GM18870 (cell line): Measurements from ENCODE around the gene PSMD8.
A peak's percentile ranks its signal among the peaks of the same experiment; 100 is the strongest.

Experiments used
- ATAC-seq: cut with Tn5 transposase; IDR thresholded peaks from one replicate; pipeline ENCODE4 v1.9.1; 2021; ENCODE audit warnings: moderate library complexity; ENCODE audit not compliant: unreplicated experiment

Gene PSMD8

DNA sequence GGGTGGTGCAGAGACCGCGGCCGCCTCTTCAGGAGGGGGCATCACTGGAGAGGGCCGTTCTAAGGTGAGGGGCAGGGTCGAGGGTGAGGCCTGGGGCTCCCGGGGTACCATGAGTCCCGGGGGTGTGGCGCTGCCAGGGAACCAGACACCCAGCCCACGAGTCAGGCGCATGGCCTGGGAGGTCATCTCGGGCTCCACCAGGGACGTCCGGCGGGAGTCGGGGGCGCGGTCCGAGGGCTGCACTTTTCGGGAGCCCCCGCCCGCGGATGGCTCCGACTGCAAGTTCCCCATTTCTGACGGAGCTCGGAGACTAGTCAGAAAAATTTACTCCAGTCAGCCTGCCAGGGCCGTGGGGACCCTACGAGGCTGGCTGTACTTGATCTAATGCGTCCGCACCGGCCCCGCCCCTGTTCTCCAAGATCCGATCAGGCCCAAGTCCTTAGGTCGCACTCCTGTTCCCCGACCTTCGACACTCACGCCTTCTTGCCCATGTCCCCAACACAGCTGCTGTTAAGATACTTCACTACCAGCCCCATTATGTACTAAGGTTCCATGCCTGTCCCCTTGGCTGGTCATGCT is 12.7 kb downstream of the PSMD8 start:
- ATAC-seq = no peak

DNA sequence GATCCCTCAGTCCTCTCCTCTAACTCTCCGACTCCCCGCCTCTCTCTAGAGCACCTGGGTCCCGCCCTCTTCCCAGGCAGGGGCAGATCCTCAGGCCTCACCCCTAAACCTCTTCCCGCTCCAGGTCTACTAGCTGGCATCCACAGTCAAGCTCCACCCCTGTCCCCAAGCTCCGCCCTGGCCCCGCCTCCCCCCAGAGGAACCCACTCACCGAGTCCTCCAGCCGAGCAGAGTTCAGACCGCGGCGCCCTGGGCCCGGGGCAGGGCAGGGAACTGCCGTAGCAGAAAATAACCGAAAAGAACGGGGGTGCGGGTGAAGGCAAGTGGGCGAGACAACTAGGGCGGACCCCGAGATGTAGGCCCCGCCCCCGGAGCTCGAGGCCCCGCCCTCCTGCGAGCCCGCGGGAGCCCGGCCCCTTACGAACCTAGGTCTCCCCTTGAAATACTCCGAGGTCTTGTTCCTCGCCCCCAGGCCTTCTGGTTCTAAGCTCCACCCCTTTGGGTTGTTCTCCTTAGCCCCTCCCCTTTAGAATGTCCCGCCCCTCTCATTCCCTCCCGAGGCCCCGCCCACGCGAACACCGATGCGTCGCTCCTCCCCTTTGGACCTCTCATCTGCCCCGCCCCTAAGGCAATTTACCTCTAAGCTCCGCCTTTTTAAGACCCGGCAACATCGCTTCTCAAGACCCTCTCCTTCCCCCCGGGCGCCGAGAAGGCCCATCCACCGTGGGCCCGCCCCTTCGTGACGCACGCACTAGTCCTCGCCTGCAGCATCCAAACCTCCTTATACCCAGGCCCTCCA is 13.4 kb downstream of the PSMD8 start, which contains the start of gene GGN:
TSS of gene GGN (minus strand) at position 485 of the 799 bp plus-strand sequence. CDS start 773 bp downstream, outside the sequence.
- no peak for ATAC-seq

DNA sequence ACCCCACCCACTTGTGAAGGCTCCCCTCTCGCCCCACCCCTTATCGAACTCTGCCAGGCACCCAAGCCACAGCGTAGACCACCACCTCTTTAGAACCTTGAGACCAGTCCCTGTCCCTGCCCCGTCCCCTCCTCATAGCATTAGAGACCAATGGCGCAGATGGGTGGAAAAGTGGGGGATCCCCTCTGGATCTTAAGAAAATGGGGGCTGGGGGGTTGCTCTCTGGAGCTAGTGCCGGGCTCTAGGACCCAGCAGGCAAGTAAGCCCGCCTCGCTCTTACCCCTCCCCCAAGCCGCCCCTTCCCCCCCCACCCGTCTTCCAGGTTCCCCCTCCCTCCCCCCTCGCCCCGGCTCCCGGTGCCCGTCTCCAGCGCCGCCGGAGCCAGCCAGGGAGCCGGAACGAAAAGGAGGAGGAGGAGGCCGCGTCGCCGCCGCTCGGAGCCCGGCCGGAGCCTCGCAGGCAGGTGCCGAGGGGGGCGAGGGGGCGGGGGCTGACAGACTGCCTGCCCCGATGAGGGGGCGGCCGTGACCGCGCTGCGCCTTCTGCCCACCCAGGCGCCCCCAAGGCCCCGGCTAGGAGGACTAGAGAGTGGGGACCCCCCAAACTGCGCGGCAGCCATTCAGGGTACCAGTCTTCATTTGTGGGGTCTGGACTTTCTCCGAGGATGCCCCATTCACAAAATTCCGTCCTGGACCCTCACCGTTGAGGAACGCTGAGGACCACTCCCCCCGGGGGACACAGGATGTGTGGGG is 14.2 kb downstream of the PSMD8 start, which contains the start of gene SPRED3:
TSS of gene SPRED3 (plus strand) at position 349 of the 752 bp plus-strand sequence. CDS start 1,606 bp downstream, outside the sequence.
- no peak for ATAC-seq

DNA sequence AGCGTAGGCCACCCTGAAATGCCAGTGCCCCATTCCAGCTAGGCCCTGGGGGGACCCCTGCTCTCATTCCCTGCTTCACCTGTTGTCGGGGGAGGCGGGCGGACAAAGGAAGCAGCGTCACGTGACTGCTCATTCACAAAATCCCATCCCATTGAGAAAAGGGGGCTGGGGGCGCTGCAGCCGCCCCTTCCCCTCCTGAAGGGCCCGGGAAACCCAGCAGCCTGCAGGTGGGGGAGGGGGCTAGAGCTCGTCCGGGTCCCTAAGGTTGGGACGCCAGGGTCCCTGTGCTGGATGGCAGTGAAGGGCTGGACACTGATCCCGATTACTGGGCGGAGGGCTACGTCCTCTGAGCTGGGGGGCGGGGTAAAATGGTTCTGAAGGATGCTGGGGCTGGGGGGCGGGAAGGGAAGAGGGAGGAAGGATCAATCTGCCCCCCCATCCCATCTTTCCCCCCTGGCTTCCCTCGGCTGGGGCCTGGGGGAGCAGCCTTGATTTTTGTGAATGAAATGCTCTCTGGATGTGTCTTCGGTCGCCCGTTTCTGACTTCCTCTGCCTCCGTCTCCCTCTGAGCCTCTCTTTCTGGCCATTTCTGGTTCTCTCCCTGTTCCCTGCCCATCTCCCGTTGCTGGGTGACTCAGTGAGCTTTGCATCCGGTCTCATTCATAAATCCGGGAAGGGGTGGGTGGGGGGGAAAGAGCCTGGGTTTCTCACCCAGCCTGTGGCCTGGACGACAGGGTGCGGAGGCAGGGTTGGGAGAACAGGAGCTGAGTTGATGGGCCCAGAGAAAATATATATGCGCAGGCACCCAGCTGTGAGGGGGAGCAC is 14.9 kb downstream of the PSMD8 start:
- no peak for ATAC-seq

DNA sequence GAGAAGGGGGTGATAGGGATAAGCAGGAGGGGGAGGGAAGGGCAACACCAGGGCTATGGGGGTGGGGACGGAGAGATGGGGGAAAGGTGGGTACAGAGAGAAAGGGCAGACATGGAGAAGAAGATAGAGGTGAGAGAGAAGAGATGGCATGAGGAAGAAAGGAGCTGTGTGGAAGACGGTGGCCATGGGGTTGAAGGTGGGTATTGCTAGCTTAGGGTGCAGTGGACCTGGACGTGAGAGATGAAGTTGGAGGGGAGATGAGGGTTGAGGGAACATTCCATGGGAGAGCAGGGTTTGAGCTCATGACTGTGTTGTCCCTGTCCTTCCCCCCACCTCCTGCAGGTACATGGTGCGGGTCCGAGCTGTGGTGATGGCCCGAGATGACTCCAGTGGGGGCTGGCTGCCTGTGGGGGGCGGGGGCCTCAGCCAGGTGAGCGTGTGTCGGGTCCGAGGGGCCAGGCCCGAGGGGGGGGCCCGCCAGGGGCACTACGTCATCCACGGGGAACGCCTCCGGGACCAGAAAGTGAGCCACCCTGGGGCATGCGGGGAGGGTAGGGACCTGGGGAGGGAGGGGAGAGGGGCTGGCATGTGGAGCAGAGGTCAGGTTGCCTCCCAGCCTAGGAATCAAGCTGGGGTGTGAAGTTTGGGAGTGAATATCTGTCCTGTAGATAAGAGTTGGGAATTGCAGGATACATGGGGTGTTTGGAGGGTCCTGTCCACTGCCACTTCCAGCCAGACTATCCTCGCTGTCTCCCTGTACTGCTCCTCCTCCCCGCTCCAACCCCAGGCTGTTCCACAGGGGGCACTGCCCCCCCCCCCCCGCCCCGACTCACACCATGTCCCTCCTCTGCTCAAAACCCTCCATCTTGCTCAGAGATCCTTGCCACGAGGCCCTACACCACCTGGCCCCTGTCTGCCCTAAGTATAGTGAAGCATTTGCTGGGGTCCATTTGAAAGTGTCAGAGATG is 15.9 kb downstream of the PSMD8 start:
- no peak for ATAC-seq

DNA sequence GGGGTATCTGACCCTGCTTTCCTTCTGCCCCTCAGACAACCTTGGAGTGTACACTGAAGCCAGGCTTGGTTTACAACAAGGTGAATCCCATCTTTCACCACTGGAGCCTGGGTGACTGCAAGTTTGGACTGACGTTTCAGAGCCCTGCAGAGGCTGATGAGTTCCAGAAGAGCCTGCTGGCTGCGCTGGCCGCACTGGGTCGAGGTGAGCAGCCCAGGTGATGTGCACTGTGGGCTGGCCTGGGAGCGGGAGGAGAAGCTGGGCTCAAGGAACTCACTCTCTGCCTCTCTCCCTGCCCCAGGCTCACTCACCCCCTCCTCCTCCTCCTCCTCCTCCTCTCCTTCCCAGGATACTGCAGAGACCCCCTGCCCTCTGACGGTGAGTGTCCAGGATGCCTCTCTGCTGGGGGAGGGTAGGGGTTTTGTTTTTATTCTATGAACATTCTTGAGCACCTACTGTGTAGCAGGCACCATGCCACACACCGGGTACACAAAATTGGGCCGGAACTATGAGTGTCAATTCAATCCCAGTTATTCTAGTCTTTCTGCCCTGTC is 17.6 kb downstream of the PSMD8 start:
- no peak for ATAC-seq

DNA sequence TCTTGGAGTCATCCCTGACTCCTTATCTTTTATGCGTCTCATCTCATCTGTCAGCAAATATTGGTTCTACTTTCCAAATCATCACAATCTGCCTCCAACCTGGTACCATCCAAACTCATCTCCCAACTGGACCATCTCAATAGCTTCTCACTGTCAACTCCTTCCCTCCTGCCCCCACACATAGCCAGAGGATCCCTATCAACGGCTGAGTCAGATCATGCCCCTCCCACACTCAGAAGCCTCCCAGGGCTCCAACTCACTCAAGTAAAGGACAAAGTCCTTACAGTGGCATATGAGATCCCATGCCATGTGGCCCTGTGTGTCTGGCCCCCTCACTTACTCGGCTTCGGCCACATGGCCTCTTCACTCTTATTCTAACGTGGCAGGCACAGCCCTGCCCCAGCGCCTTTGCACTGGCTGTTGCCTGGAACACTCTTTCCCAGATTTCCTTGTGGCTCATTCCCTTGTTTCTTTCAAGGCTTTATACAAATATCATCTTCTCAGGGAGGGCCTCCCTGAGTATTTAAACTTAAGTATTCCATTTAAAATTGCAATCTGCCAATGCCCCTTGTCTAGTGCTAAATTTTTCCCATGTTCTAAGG is 18.4 kb downstream of the PSMD8 start:
- ATAC-seq = no peak

DNA sequence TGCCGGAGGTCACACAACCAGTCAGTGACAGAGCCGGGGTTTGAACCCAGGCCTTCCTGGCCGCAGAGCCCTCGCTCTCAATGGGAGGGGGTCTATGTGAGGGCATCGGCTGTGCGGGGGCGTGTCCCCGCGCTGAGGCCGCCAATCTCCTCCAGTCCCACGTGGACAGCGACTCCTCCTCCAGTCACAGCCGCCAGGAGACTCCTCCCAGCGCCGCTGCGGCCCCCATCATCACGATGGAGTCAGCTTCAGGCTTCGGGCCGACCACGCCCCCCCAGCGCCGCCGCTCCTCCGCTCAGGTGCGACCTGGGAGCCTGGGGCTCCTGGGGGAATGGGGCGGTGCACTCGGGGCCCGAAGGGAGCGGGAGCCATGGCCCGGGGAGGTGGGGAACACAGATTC is 20.1 kb downstream of the PSMD8 start:
- ATAC-seq = no peak

DNA sequence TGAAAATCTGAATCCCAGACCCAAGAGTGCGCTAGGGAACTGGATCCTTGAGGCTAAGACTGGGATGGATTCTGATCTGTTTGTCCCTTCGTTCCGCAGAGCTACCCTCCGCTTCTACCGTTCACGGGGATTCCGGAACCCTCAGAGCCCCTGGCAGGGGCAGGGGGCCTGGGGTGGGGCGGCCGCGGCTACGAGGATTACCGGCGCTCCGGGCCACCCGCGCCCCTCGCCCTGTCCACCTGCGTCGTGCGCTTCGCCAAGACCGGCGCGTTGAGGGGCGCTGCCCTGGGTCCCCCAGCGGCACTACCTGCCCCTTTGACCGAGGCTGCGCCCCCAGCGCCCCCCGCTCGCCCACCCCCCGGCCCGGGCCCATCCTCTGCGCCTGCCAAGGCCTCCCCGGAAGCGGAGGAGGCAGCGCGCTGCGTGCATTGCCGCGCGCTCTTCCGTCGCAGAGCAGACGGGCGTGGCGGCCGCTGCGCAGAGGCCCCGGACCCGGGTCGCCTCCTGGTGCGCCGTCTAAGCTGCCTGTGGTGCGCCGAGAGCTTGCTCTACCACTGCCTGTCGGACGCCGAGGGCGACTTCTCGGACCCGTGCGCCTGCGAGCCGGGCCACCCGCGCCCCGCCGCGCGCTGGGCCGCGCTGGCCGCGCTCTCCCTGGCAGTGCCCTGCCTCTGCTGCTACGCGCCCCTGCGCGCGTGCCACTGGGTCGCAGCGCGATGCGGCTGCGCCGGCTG is 21.2 kb downstream of the PSMD8 start:
- no peak for ATAC-seq

DNA sequence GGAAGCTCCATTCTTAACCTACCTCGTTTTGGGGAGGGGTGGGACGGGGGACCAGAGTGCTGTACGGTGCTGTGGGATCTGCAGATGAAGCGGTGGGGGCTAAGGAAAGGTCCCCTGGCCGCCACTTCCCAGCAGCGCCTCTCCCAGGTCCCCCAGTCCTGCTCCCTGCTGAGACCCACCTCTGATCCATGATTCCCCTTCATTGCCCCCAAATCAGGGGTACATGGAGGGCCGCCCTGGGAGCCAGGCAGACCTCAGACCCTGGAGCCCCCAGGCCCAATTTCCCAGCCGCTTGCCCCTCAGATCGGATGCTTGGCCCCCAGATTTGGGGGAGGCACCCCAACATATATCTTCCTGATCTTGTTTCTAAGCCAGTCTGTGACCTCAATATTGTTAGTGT is 24.7 kb downstream of the PSMD8 start:
- ATAC-seq = no peak

DNA sequence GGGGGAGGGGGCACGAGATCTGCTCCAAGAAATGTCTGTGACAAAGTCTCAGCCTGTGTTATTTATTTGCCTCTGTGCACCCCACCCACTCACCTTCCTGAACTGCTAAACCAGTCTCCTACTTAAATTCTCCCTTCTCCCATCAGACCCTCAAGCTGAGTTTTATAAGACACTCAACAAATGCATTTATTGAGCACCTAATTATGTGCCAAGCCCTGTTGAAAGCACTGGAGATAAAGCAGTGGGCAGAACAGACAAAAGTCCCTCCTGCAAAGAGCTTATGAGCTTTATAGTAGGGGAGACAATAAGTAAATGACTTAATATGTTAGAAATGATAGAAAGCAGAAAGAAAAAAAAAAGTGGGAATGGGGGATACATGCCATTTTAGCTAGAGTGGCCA is 25.2 kb downstream of the PSMD8 start:
- ATAC-seq = no peak

DNA sequence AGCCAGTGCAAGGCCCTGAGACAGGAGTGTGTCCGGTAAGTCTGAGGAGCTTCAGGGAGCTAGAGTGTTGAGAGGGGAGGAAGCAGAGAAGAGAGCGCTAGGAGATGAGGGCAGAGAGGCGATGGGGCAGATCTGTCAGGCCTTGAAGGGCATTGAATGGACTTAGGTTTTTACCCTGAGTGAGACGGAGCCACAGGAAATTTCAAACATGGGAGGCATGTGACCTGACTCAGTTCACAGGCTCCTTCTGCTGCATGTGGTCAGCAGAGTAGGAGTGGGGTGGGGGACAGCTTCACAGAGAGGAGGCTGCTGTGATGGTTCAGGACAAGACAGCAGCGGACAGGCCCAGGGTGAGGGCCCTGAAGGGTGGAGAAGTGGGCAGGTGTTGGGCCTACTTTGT is 26.0 kb downstream of the PSMD8 start:
- no peak for ATAC-seq

DNA sequence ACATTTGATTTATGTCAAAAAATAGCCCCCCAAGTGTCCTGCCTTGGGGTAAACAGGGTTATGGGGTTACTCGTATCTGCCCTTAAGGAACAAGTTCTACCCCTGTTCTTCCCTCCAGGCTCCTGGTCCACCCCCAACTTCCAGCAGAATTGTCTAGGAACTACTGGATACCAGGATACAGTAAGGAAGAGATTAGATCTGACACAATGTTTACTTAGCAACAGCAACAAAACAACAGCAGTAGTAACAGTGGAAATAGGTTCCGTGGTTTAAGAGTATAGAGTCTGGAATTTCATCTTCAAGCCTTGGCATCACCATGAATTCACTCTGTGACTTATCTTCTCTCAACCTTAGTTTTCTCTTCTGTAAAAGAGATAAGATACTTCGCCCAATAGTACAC is 26.8 kb downstream of the PSMD8 start:
- no peak for ATAC-seq

DNA sequence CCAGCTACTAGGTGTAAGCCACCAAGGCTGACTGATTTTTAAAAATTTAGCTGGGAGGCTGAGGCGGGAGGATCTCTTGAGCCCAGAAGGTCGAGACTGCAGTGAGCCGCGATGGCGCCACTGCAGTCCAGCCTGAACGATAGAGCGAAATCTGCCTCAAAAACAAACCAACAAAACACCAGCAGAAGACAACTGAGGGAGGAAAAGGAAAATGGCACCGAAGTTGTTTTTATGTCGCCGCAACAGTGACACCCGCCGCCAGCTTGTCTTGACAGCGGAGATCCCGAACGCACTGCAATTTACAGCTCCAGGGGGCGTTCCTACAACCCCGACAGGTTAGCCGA is 28.2 kb downstream of the PSMD8 start:
- ATAC-seq = no peak

DNA sequence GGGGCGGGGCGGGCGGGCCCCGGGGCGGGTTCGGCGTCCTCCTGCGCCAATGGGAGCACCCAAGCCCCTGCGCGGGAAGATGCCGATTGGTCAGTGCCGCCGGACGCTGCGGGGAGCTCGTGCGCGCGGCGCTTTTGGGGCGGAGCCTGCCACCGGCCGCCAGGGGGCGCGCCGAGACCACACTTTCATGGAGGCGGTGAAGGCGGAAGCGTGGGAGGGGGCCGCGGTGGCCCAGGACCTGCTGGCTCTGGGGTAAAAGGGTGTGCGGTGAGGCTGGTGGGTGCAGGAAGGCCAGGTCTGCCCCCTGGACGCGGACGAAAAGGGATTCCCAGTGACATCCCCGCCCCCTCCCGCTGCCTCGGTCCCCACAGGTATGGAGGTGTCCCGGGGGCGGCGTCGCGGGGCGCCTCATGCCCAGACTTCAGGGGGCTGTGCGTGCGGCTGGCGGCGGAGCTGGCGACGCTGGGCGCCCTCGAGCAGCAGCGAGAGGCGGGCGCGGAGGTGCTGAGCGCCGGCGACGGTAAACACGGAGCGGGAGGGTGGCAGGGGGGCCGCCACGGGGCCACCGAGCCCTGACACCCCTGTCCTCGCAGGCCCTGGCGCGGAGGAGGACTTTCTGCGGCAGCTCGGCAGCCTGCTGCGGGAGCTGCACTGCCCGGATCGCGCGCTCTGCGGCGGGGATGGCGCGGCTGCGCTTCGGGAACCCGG is 28.8 kb downstream of the PSMD8 start, which contains the start of gene FAM98C:
TSS of gene FAM98C (plus strand) at position 127 of the 708 bp plus-strand sequence. CDS start at position 188, 61 bp downstream.
- ATAC-seq = peak; percentile 75

DNA sequence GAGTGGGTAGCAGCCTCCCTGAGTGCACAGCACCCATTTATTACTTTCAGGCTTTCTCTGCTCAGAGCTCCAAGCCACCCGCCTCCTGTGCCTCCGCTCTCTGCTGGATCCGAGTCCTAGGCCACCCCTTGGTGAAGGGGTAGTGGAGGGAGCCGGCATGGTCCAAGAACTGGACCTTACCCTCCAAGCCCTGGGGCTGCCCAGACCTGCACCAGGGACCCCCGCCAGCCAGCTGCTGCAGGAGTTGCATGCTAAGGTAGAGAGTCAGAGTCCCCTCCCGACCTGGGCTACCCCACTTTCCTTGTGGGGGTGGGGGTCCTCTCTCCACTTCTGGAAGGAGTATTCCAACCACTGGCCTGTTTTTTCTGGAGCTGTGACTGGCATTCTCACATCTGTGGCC is 30.5 kb downstream of the PSMD8 start:
- ATAC-seq = no peak

DNA sequence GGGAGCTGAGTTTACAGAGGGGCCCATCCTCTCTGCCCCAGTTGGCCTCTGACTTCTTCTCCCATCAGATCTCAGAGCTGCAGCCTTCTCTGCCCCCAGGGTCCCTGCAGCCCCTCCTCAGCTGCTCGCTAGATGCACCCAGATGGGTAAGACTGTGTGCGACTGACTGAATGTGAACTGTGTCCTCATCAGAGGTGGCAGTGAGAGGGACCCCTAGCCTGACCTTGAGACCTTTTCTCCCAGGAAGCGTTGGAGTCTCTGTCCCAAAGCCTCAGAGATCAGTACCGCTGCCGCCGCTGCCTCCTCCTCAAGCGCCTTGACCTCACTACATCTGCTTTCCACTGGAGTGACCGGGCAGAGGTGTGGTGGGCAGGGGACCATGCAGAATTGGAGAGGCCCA is 30.9 kb downstream of the PSMD8 start:
- no peak for ATAC-seq
